Stimulated activated memory B cell treated with anti-CD40 and anti-IgM and Interleukin-4, amounts not matched to agents 10 μg/mL and 1 μg/mL and 100 μg/mL, for 72 hours (primary cell): Measurements from ENCODE around the gene C5orf47.
"Not testable (repeated sequence)": the region's sequence is repeated elsewhere in the genome, so short reads cannot be mapped to it uniquely, and the experiment has no call there.

ENCODE experiments used
- ATAC-seq: fragments of 150-1000 bp; cut with Tn5 transposase; 2 replicates; pipeline ENCODE4 v1.10.0; 2021
- H3K27ac Mint-ChIP-seq: one replicate; pipeline ENCODE4 v1.8.0; 2022; ENCODE audit warnings: mild to moderate bottlenecking, mixed read lengths
- H3K27me3 Mint-ChIP-seq: one replicate; pipeline ENCODE4 v1.8.0; 2022; ENCODE audit warnings: mixed read lengths
- H3K36me3 Mint-ChIP-seq: one replicate; pipeline ENCODE4 v1.8.0; 2022; ENCODE audit warnings: mixed read lengths
- H3K4me1 Mint-ChIP-seq: one replicate; pipeline ENCODE4 v1.8.0; 2022; ENCODE audit warnings: mixed read lengths
- H3K4me3 Mint-ChIP-seq: one replicate; pipeline ENCODE4 v1.8.0; 2022; ENCODE audit warnings: mild to moderate bottlenecking, moderate library complexity, mixed read lengths
- H3K9me3 Mint-ChIP-seq: one replicate; pipeline ENCODE4 v1.8.0; 2022; ENCODE audit warnings: mixed read lengths

Gene C5orf47

GRCh38 chr5:173989432-173990082 lies 587 bp downstream of the C5orf47 start:
- no peaks in the 10 kb centered on the region for H3K4me1 Mint-ChIP-seq
- H3K36me3 Mint-ChIP-seq, result no peaks in the 10 kb centered on the region
- no peak for ATAC-seq
- H3K9me3 Mint-ChIP-seq, result peaks cover 4% of the 10 kb centered on the region
- H3K27me3 Mint-ChIP-seq, result peaks cover 21% of the 10 kb centered on the region
- H3K27ac Mint-ChIP-seq, result no peak overlapping the region
- H3K4me3 Mint-ChIP-seq, result no peak overlapping the region

GRCh38 chr5:173997331-173997730 lies 8.4 kb downstream of the C5orf47 start:
- no peaks in the 10 kb centered on the region for H3K9me3 Mint-ChIP-seq
- H3K4me1 Mint-ChIP-seq, result no peaks in the 10 kb centered on the region
- ATAC-seq, result no peak
- H3K27ac Mint-ChIP-seq, result no peak overlapping the region
- no peaks in the 10 kb centered on the region for H3K36me3 Mint-ChIP-seq
- H3K4me3 Mint-ChIP-seq, result no peak overlapping the region
- H3K27me3 Mint-ChIP-seq, result peaks cover 24% of the 10 kb centered on the region

- Mint-ChIP-seq H3K9me3 (no peaks in the 10 kb centered on the region), H3K36me3 (no peaks in the 10 kb centered on the region), H3K27ac (no peak overlapping the region), H3K4me1 (no peaks in the 10 kb centered on the region), H3K27me3 (peaks cover 30% of the 10 kb centered on the region), H3K4me3 (no peak overlapping the region)
- no peak for ATAC-seq
Measured at GRCh38 chr5:173998531-173998930, 9.6 kb downstream of the C5orf47 start.

- Mint-ChIP-seq H3K36me3 (no peaks in the 10 kb centered on the region), H3K27ac (no peak overlapping the region), H3K27me3 (peaks cover 22% of the 10 kb centered on the region), H3K4me3 (no peak overlapping the region), H3K9me3 (no peaks in the 10 kb centered on the region), H3K4me1 (no peaks in the 10 kb centered on the region)
- ATAC-seq, result no peak
Measured at GRCh38 chr5:174000076-174000475, 11.1 kb downstream of the C5orf47 start.

- Mint-ChIP-seq H3K27ac (no peak overlapping the region), H3K9me3 (no peaks in the 10 kb centered on the region), H3K36me3 (no peaks in the 10 kb centered on the region), H3K4me3 (no peak overlapping the region), H3K4me1 (no peaks in the 10 kb centered on the region), H3K27me3 (peaks cover 19% of the 10 kb centered on the region)
- ATAC-seq, result no peak
Measured at GRCh38 chr5:174003795-174004194, 14.8 kb downstream of the C5orf47 start.

GRCh38 chr5:174008922-174009321 lies 20.0 kb downstream of the C5orf47 start:
- H3K36me3 Mint-ChIP-seq, result no peaks in the 10 kb centered on the region
- H3K4me3 Mint-ChIP-seq, result no peak overlapping the region
- H3K27ac Mint-ChIP-seq, result no peak overlapping the region
- no peak for ATAC-seq
- H3K27me3 Mint-ChIP-seq, result peaks cover 29% of the 10 kb centered on the region
- no peaks in the 10 kb centered on the region for H3K9me3 Mint-ChIP-seq
- no peaks in the 10 kb centered on the region for H3K4me1 Mint-ChIP-seq

- H3K9me3 Mint-ChIP-seq, result no peaks in the 10 kb centered on the region
- peaks cover 29% of the 10 kb centered on the region for H3K27me3 Mint-ChIP-seq
- H3K4me1 Mint-ChIP-seq, result no peaks in the 10 kb centered on the region
- no peak overlapping the region for H3K4me3 Mint-ChIP-seq
- no peak for ATAC-seq
- no peak overlapping the region for H3K27ac Mint-ChIP-seq
- no peaks in the 10 kb centered on the region for H3K36me3 Mint-ChIP-seq
Measured at GRCh38 chr5:174010365-174010764, 21.4 kb downstream of the C5orf47 start.

- H3K27me3 Mint-ChIP-seq, result peaks cover 23% of the 10 kb centered on the region
- H3K9me3 Mint-ChIP-seq, result no peaks in the 10 kb centered on the region
- H3K36me3 Mint-ChIP-seq, result no peaks in the 10 kb centered on the region
- no peak overlapping the region for H3K4me3 Mint-ChIP-seq
- H3K27ac Mint-ChIP-seq, result no peak overlapping the region
- no peaks in the 10 kb centered on the region for H3K4me1 Mint-ChIP-seq
- no peak for ATAC-seq
Measured at GRCh38 chr5:174011441-174011840, 22.5 kb downstream of the C5orf47 start.

- not testable (repeated sequence) for H3K4me1 Mint-ChIP-seq, H3K36me3 Mint-ChIP-seq, ATAC-seq, H3K9me3 Mint-ChIP-seq, H3K4me3 Mint-ChIP-seq, H3K27ac Mint-ChIP-seq
- peaks cover 43% of the 10 kb centered on the region for H3K27me3 Mint-ChIP-seq
Measured at GRCh38 chr5:174020069-174020927, 31.3 kb downstream of the C5orf47 start.

GRCh38 chr5:174020928-174021304 lies 31.9 kb downstream of the C5orf47 start:
- Mint-ChIP-seq H3K27me3 (peaks cover 43% of the 10 kb centered on the region), H3K9me3 (no peaks in the 10 kb centered on the region), H3K36me3 (no peaks in the 10 kb centered on the region), H3K27ac (no peak overlapping the region), H3K4me3 (no peak overlapping the region), H3K4me1 (no peaks in the 10 kb centered on the region)
- no peak for ATAC-seq

- H3K36me3 Mint-ChIP-seq, result no peaks in the 10 kb centered on the region
- no peak for ATAC-seq
- H3K9me3 Mint-ChIP-seq, result no peaks in the 10 kb centered on the region
- no peak overlapping the region for H3K27ac Mint-ChIP-seq
- H3K27me3 Mint-ChIP-seq, result peaks cover 43% of the 10 kb centered on the region
- no peak overlapping the region for H3K4me3 Mint-ChIP-seq
- H3K4me1 Mint-ChIP-seq, result no peaks in the 10 kb centered on the region
Measured at GRCh38 chr5:174022384-174023095, 33.6 kb downstream of the C5orf47 start.

GRCh38 chr5:174030286-174030685 lies 41.3 kb downstream of the C5orf47 start:
- no peak overlapping the region for H3K4me3 Mint-ChIP-seq
- no peaks in the 10 kb centered on the region for H3K36me3 Mint-ChIP-seq
- H3K9me3 Mint-ChIP-seq, result peaks cover 21% of the 10 kb centered on the region
- no peaks in the 10 kb centered on the region for H3K4me1 Mint-ChIP-seq
- H3K27ac Mint-ChIP-seq, result no peak overlapping the region
- no peak for ATAC-seq
- no peaks in the 10 kb centered on the region for H3K27me3 Mint-ChIP-seq

GRCh38 chr5:174044466-174045254 lies 55.7 kb downstream of the C5orf47 start:
- peaks cover 56% of the 10 kb centered on the region for H3K27me3 Mint-ChIP-seq
- H3K9me3 Mint-ChIP-seq, result no peaks in the 10 kb centered on the region
- no peaks in the 10 kb centered on the region for H3K36me3 Mint-ChIP-seq
- no peak overlapping the region for H3K27ac Mint-ChIP-seq
- ATAC-seq, result no peak
- H3K4me3 Mint-ChIP-seq, result no peak overlapping the region
- no peaks in the 10 kb centered on the region for H3K4me1 Mint-ChIP-seq

- Mint-ChIP-seq H3K36me3 (no peaks in the 10 kb centered on the region), H3K4me1 (no peaks in the 10 kb centered on the region), H3K9me3 (no peaks in the 10 kb centered on the region), H3K27ac (no peak within 1 kb of the TSS), H3K4me3 (no peak within 1 kb of the TSS), H3K27me3 (peaks cover 52% of the 10 kb centered on the region)
- ATAC-seq, result peak; percentile 50
Measured at GRCh38 chr5:174045470-174046025, 56.6 kb downstream of the C5orf47 start, which contains the start of gene NSG2. NSG2 (plus strand) TSS chr5:174045706; CDS start chr5:174046756, 1,050 bp downstream.

- H3K27ac Mint-ChIP-seq, result no peak overlapping the region
- H3K27me3 Mint-ChIP-seq, result peaks cover 58% of the 10 kb centered on the region
- no peaks in the 10 kb centered on the region for H3K4me1 Mint-ChIP-seq
- ATAC-seq, result no peak
- no peak overlapping the region for H3K4me3 Mint-ChIP-seq
- no peaks in the 10 kb centered on the region for H3K9me3 Mint-ChIP-seq
- H3K36me3 Mint-ChIP-seq, result no peaks in the 10 kb centered on the region
Measured at GRCh38 chr5:174046558-174046957, 57.6 kb downstream of the C5orf47 start.
